Measurements from ENCODE around the gene CPZ.

GRCh38 chr4:8643986-8644385, 51.4 kb downstream of the CPZ start:
- TF ChIP-seq CTCF (IDR thresholded peaks at IDR 0.05) (no peak), EZH2 (IDR thresholded peaks at IDR 0.05; ENCODE audit: borderline replicate concordance, insufficient read depth, low read depth, low read length, poor library complexity, severe bottlenecking) (no peak)
